ENCODE data around the gene TMEM59L. TPM values are rescaled to one million over a fixed set of nuclear protein-coding genes. Genes with fewer than 3 reads are reported as not detected.

The TMEM59L gene
- total and polyA plus RNA-seq, 2 donors (not counting 1 experiment from before 2014, with no cell fraction given), result 0.14 to 0.33 TPM

GRCh38 chr19:18658366-18658855 lies 45.7 kb downstream of the TMEM59L start:
- H2AFZ ChIP-seq (ENCODE audit: low read length), result no peak overlapping the region
- TF ChIP-seq EZH2 (IDR thresholded peaks at IDR 0.05; ENCODE audit: low read length, missing control alignments), result no peak
- no peak for TF ChIP-seq CTCF (conservative IDR thresholded peaks at IDR 0.05 in 1 of 2, IDR thresholded peaks at IDR 0.05 in 1 of 2; ENCODE audit: low read depth in 1 of 2, low read length in 2 of 2)
- no peaks in the 10 kb centered on the region for H3K36me3 ChIP-seq (ENCODE audit: control insufficient read depth, insufficient read depth, low read length)
- no peak overlapping the region for H3K4me3 ChIP-seq (replicated peaks in 1 of 4; ENCODE audit: control extremely low read depth in 1 of 4, insufficient read depth in 1 of 4, low read depth in 3 of 4, low read length in 4 of 4)
- H3K4me2 ChIP-seq (ENCODE audit: extremely low read depth, insufficient read depth, low read length), result no peak overlapping the region
- H3K4me1 ChIP-seq (ENCODE audit: control insufficient read depth, extremely low read depth, insufficient read depth, low read length), result peaks cover 38% of the 10 kb centered on the region
- H3K27ac ChIP-seq (ENCODE audit: insufficient read depth, low read length), result peak overlapping the region; percentile 39
- peak overlapping the region; percentile 26 for H3K9ac ChIP-seq (ENCODE audit: insufficient read depth, low read length)
- no peaks in the 10 kb centered on the region for H4K20me1 ChIP-seq (ENCODE audit: control insufficient read depth, extremely low read depth, insufficient read depth, low read length)
- H3K9me3 ChIP-seq (ENCODE audit: control insufficient read depth, insufficient read depth, low read depth, low read length), result no peaks in the 10 kb centered on the region
- no peaks in the 10 kb centered on the region for H3K79me2 ChIP-seq (ENCODE audit: control insufficient read depth, insufficient read depth, low read length)
- H3K27me3 ChIP-seq (ENCODE audit: control insufficient read depth, insufficient read depth, low read length), result peaks cover 3% of the 10 kb centered on the region
- no peak for DNase-seq (ENCODE audit: low read depth in 2 of 2)

GRCh38 chr19:18659281-18660050 lies 46.8 kb downstream of the TMEM59L start:
- peak overlapping the region in 1 of 4 experiments; percentile 17 for H3K4me3 ChIP-seq (replicated peaks in 1 of 4; ENCODE audit: control extremely low read depth in 1 of 4, insufficient read depth in 1 of 4, low read depth in 3 of 4, low read length in 4 of 4)

More at GRCh38 chr19:18659281-18660050, 46.8 kb downstream of the TMEM59L start:
- Histone ChIP-seq H2AFZ (ENCODE audit: low read length) (no peak overlapping the region), H3K27me3 (ENCODE audit: control insufficient read depth, insufficient read depth, low read length) (peaks cover 3% of the 10 kb centered on the region), H3K27ac (ENCODE audit: insufficient read depth, low read length) (peak overlapping the region; percentile 58), H3K36me3 (ENCODE audit: control insufficient read depth, insufficient read depth, low read length) (no peaks in the 10 kb centered on the region), H3K9ac (ENCODE audit: insufficient read depth, low read length) (peak overlapping the region; percentile 52), H3K79me2 (ENCODE audit: control insufficient read depth, insufficient read depth, low read length) (no peaks in the 10 kb centered on the region), H3K4me1 (ENCODE audit: control insufficient read depth, extremely low read depth, insufficient read depth, low read length) (peaks cover 38% of the 10 kb centered on the region), H3K9me3 (ENCODE audit: control insufficient read depth, insufficient read depth, low read depth, low read length) (no peaks in the 10 kb centered on the region), H4K20me1 (ENCODE audit: control insufficient read depth, extremely low read depth, insufficient read depth, low read length) (no peaks in the 10 kb centered on the region), H3K4me2 (ENCODE audit: extremely low read depth, insufficient read depth, low read length) (peak overlapping the region; percentile 37)
- TF ChIP-seq CTCF (conservative IDR thresholded peaks at IDR 0.05 in 1 of 2, IDR thresholded peaks at IDR 0.05 in 1 of 2; ENCODE audit: low read depth in 1 of 2, low read length in 2 of 2) (no peak), EZH2 (IDR thresholded peaks at IDR 0.05; ENCODE audit: low read length, missing control alignments) (no peak)
- peak in 1 of 2 donors; percentile 56 for DNase-seq (ENCODE audit: low read depth in 2 of 2)

Measured in fibroblast of lung (primary cell).